Nephron (organoid): Measurements from ENCODE around the gene TBRG1.
A peak's percentile ranks its signal among the peaks of the same experiment; 100 is the strongest.

ENCODE experiments used
- H3K27ac Mint-ChIP-seq, 3 experiments: 2 replicates each; pipeline ENCODE4 v1.8.0; 2020; ENCODE audit warnings: mixed read lengths in 3 of 3, mild to moderate bottlenecking in 2 of 3, moderate library complexity in 1 of 3
- H3K27me3 Mint-ChIP-seq: 2 replicates; pipeline ENCODE4 v1.8.0; 2021; ENCODE audit warnings: low read depth, mild to moderate bottlenecking, moderate library complexity, mixed read lengths
- H3K36me3 Mint-ChIP-seq: 2 replicates; pipeline ENCODE4 v1.8.0; 2020; ENCODE audit warnings: low read depth, mixed read lengths
- H3K4me1 Mint-ChIP-seq: 2 replicates; pipeline ENCODE4 v1.8.0; 2020; ENCODE audit warnings: mixed read lengths
- H3K4me3 Mint-ChIP-seq, 3 experiments: 2 replicates each; pipeline ENCODE4 v1.8.0; 2020; ENCODE audit warnings: mild to moderate bottlenecking in 3 of 3, mixed read lengths in 3 of 3, moderate library complexity in 2 of 3
- H3K9me3 Mint-ChIP-seq: 2 replicates; pipeline ENCODE4 v1.8.0; 2020; ENCODE audit warnings: mixed read lengths
- CTCF ChIP-seq, 3 experiments: fragments of 200-600 bp; sonication (generic); IDR thresholded peaks; one replicate each; pipeline ENCODE4 v1.5.0; 2021; ENCODE audit warnings: antibody characterized with exemption in 3 of 3; ENCODE audit not compliant: unreplicated experiment in 3 of 3

TBRG1 gene

DNA sequence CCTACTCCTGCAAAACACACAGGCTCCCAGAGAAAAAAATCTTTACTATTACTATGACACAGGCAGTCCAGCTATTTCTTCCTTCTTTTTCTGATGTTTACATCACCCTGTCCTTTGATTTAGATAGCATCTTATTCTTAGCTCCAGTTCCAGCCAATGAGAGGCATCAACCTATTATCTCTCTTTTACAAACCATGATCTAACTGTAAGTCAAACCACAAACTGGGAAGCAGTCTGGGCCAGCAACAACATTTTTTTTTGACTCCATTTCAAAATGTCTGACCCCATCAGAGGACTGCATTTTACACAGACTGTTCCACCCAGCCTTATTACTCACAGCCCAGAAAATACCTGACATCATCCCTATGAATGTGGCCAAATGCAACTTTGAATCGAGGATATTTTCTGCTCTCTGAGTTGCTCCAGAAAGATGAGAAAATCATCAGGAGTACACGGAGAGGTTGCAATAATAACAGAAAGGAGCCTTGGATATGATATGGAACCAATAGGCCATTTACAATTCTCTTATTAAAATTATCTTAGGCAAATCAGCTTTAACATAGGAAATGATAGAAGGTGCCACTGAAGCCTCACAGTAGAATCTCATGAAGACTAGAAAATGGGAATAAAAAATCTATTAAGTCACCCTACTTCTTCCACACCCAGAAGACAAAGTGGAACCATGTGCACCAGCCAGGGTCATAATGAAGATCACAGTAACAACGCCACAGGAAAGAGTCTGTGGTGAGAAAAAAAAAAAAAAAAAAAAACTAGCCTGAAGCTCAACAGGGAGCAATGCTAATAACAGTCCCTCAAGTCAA is 21.2 kb downstream of the TBRG1 start:
- TF ChIP-seq CTCF (IDR thresholded peaks at IDR 0.05; ENCODE audit: unreplicated experiment in 3 of 3), result no peak
- Mint-ChIP-seq H3K27me3 (no peaks in the 10 kb centered on the region), H3K9me3 (no peaks in the 10 kb centered on the region), H3K36me3 (peaks cover under 1% of the 10 kb centered on the region), H3K4me1 (no peaks in the 10 kb centered on the region), H3K4me3 (no peak overlapping the region), H3K27ac (no peak overlapping the region)

DNA sequence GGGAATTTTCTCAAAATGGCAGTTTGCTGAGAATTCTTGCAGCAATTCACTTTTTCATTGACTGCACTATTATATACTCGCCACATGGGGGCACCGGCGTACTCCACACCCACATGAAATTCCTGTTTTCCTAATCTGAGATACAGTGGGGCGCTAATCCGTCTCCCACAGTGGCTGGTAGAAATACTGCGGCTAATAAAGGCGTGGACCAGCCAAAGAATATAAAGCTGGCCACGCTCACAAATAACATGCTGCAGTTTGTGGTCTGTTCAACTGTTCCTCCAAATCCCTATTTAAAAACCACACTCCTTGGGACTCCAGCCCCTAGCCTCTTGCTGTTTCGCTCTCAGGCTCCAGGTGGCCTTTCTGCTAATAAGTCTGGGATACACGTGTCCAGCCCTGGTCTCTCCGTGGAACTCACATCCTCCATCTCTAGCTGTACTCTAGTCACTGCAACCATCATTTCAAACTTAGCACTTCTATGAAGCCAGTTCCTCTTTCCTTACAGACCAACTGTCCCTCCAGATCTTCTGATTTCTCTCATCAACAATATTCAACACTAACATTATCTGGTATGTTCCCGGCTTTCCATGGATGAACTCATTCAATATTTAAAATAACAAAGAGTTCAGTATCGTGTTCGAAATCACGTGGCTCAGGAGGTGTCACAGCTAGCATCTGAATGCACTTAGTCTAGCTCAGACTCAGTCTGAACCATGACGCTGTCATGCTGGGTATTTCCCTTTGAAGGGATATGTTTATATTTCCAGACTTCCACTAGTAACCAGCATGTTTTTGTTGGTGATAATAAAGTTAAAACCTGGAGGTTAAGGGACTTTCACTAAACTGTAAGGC is 22.0 kb downstream of the TBRG1 start:
- Mint-ChIP-seq H3K4me1 (no peaks in the 10 kb centered on the region), H3K27ac (no peak overlapping the region), H3K4me3 (no peak overlapping the region), H3K9me3 (no peaks in the 10 kb centered on the region), H3K27me3 (no peaks in the 10 kb centered on the region), H3K36me3 (no peaks in the 10 kb centered on the region)
- peak; percentile 71 to 84 (median 83) for TF ChIP-seq CTCF (IDR thresholded peaks at IDR 0.05; ENCODE audit: unreplicated experiment in 3 of 3)

DNA sequence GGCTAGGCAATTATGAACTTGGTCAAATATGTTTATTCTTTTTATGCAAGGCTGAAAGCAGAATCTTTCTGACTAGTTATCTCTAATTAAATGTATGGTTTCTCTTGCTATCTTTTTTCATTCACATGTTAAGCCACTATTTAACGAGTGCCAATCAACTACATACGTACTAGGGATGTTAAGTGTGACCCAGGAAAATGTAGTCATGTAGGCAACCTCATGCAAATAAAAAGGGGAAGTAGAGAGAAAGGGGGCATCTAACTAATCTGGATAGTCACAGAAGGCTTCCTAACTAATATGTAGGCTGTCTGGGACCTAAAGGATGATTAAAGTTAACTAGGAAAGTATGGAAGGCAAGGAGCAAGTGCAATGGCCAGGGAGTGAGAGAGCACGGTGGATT is 23.5 kb downstream of the TBRG1 start:
- Mint-ChIP-seq H3K9me3 (no peaks in the 10 kb centered on the region), H3K4me3 (no peak overlapping the region), H3K27ac (no peak overlapping the region), H3K36me3 (no peaks in the 10 kb centered on the region), H3K4me1 (no peaks in the 10 kb centered on the region), H3K27me3 (no peaks in the 10 kb centered on the region)
- no peak for TF ChIP-seq CTCF (IDR thresholded peaks at IDR 0.05; ENCODE audit: unreplicated experiment in 3 of 3)

- no peaks in the 10 kb centered on the region for H3K4me1 Mint-ChIP-seq
- peaks cover 8% of the 10 kb centered on the region for H3K27me3 Mint-ChIP-seq
- H3K36me3 Mint-ChIP-seq, result no peaks in the 10 kb centered on the region
- TF ChIP-seq CTCF (IDR thresholded peaks at IDR 0.05; ENCODE audit: unreplicated experiment in 3 of 3), result no peak
- no peak overlapping the region for H3K4me3 Mint-ChIP-seq
- H3K9me3 Mint-ChIP-seq, result no peaks in the 10 kb centered on the region
- no peak overlapping the region for H3K27ac Mint-ChIP-seq
Measured at GRCh38 chr11:124648610-124649009, 25.9 kb downstream of the TBRG1 start.

DNA sequence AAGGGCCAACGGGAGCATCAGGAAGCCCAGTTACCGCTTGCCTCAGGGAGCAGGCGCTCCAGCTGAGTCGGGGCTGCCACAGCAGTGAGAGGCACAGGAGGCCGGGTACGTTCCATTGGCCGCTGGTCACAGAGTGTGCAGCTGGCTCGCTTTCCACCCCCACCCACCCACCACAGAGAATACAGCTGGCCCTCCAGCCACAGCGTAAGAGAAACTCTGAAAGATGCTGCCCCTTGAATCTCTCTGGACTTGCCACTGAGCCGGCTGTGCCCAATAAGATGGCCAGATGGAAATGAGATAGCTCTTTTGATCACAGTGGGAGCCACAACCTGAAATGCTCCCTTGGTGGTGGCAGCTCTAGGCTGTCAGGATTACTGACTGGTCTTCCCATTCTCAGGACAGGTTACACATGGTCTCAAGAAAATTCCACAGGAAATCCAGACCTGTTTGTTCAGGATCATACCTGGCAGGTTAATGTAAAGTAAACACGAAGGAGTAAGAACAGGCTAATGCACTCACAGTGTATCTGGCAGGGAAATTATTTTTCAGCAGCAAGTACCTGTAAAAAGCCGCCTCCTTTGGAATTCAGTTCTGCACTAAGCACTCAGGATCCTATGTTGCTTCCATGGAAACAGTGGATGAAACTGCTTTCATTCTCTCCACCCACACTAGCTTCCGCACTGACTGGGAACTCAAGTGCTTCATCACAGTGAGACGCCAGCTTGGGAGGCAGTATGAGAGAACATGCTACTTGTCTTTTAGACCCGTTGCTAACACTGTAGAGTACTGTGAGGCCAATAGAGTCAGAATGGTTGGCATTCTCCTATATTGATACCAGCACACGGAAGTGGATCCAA is 34.3 kb downstream of the TBRG1 start:
- Mint-ChIP-seq H3K36me3 (peaks cover 3% of the 10 kb centered on the region), H3K27me3 (peaks cover 19% of the 10 kb centered on the region), H3K4me3 (no peak overlapping the region), H3K27ac (peak overlapping the region in 1 of 3 experiments; percentile 16), H3K4me1 (peaks cover 14% of the 10 kb centered on the region), H3K9me3 (no peaks in the 10 kb centered on the region)
- no peak for TF ChIP-seq CTCF (IDR thresholded peaks at IDR 0.05; ENCODE audit: unreplicated experiment in 3 of 3)
